Panc1 (cell line): Measurements from ENCODE around the gene KCNJ5. TPM values are rescaled to one million over a fixed set of nuclear protein-coding genes. Genes with fewer than 3 reads are reported as not detected.

Source experiments
- ATAC-seq: fragments of 200-7000 bp; cut with Tn5 transposase; 2 replicates; pipeline ENCODE4 v1.9.1; 2020; ENCODE audit warnings: mild to moderate bottlenecking, moderate library complexity
- BruUV-seq: library from RNA; stranded (reverse); fragments of 400-500 nt; replicated peaks from 2 replicates; lab custom pipeline; 2021; lab: Mats Ljungman, UMichigan
- CTCF ChIA-PET: fragments of 300-600 bp; sonication (Branson Sonifier 250); formaldehyde crosslinking; loops from one replicate; lab custom pipeline; 2022; ENCODE audit warnings: antibody characterized with exemption; lab: Charles Lee
- POLR2A ChIA-PET: fragments of 300-600 bp; sonication (Branson Sonifier 250); formaldehyde crosslinking; loops from one replicate; lab custom pipeline; 2022; ENCODE audit warnings: antibody characterized with exemption; lab: Charles Lee
- DNase-seq: peaks from one replicate; pipeline ENCODE4 v3.0.0-alpha.2; 2010; ENCODE audit warnings: low read depth, low spot score
- H3K27ac ChIP-seq: 2 replicates; pipeline ENCODE4 v1.5.1; 2011; ENCODE audit warnings: mild to moderate bottlenecking, low read length, inconsistent platforms
- H3K27me3 ChIP-seq: fragments of 200-500 bp; sonication (Bioruptor generic); 2 replicates; pipeline ENCODE4 v1.6.0; 2014; ENCODE audit warnings: low read length, inconsistent platforms; ENCODE audit not compliant: control insufficient read depth, insufficient read depth
- H3K36me3 ChIP-seq: fragments of 200-500 bp; sonication (Bioruptor generic); 2 replicates; pipeline ENCODE4 v1.5.1; 2014; ENCODE audit warnings: inconsistent platforms, mild to moderate bottlenecking, low read length, moderate library complexity; ENCODE audit not compliant: control insufficient read depth, insufficient read depth
- H3K4me1 ChIP-seq: 2 replicates; pipeline ENCODE4 v1.5.1; 2011; ENCODE audit warnings: inconsistent platforms, mild to moderate bottlenecking, low read length, moderate library complexity; ENCODE audit not compliant: control insufficient read depth, insufficient read depth
- H3K4me3 ChIP-seq, 2 experiments: 2 replicates each; pipeline ENCODE4 v1.5.1; 2011 to 2012; ENCODE audit warnings: low read depth in 2 of 2, low read length in 2 of 2, mild to moderate bottlenecking in 2 of 2, inconsistent platforms in 1 of 2, moderate library complexity in 1 of 2
- H3K9me3 ChIP-seq: fragments of 200-500 bp; sonication (Bioruptor generic); 2 replicates; pipeline ENCODE4 v1.5.1; 2014; ENCODE audit warnings: low read depth, mild to moderate bottlenecking, inconsistent platforms, low read length, moderate library complexity; ENCODE audit not compliant: control insufficient read depth, insufficient read depth
- CTCF ChIP-seq: fragments of 450-650 bp; IDR thresholded peaks from 2 replicates; pipeline ENCODE4 v1.5.1; 2017; ENCODE audit warnings: mild to moderate bottlenecking
- POLR2AphosphoS5 ChIP-seq: IDR thresholded peaks from 2 replicates; pipeline ENCODE4 v1.6.1; 2012; ENCODE audit warnings: mild to moderate bottlenecking, low read depth, low read length, moderate library complexity
- SIN3A ChIP-seq: IDR thresholded peaks from 2 replicates; pipeline ENCODE4 v1.6.1; 2012; ENCODE audit warnings: low read depth, mild to moderate bottlenecking, low read length, moderate library complexity, borderline replicate concordance; ENCODE audit not compliant: insufficient read depth
- TCF7L2 ChIP-seq: IDR thresholded peaks from 2 replicates; pipeline ENCODE4 v1.6.1; 2011; ENCODE audit warnings: mild to moderate bottlenecking, low read depth, low read length, inconsistent platforms
- in situ Hi-C: cut with HindIII; loops from 2 replicates; pipeline ENCODE4 v1.10.0; 2016; ENCODE audit warnings: low sequenced_read_pairs, low pct_unique_long_range_greater_than_20kb
- intact Hi-C: fragments of 100-400 bp; cut with micrococcal nuclease; formaldehyde crosslinking; loops from one replicate; pipeline ENCODE4 v1.10.0; 2022; ENCODE audit not compliant: unreplicated experiment
- total RNA-seq: library from RNA; stranded (reverse); gene quantifications from one replicate; pipeline ENCODE4 v1.2.1, GENCODE V29; 2021; ENCODE audit not compliant: unreplicated experiment
- TF ChIP-seq, protein P1 (sequence below), 2 experiments: IDR thresholded peaks; 2 replicates each; pipeline ENCODE4 v1.6.1; 2011 to 2012; ENCODE audit warnings: low read depth in 2 of 2, control low read depth in 1 of 2, low read length in 1 of 2, mild to moderate bottlenecking in 1 of 2, moderate library complexity in 1 of 2; ENCODE audit not compliant: insufficient read depth in 1 of 2

Gene KCNJ5
- total RNA-seq, 1 experiment from 2014 or later: 0.28 TPM

GRCh38 chr11:128886406-128887124, 4.6 kb upstream of the KCNJ5 start:
- ChIA-PET CTCF (interaction anchor here (0.6 to 3.8 kb wide), 5 partner anchors 18 to 1070 kb away, joined by 3 to 53 read pairs (median 3); no protein-coding TSS in a partner anchor), POLR2A (no interaction called here)
- intact Hi-C loops: loop anchor here (10.0 kb wide), 2 partner anchors 228 to 868 kb away; no protein-coding TSS in a partner anchor
- H3K27me3 ChIP-seq: peaks cover 24% of the 10 kb centered on the region
- H3K27ac ChIP-seq: no peak overlapping the region
- BruUV-seq: no TSS peak
- ATAC-seq (peak; percentile 40; the same call in 1 of the 2 replicates), DNase-seq (no peak)
- no peak overlapping the region for H3K4me3 ChIP-seq
- H3K4me1 ChIP-seq: no peaks in the 10 kb centered on the region
- in situ Hi-C loops: no loop called here
- H3K9me3 ChIP-seq: no peaks in the 10 kb centered on the region
- H3K36me3 ChIP-seq: no peaks in the 10 kb centered on the region
- TF ChIP-seq TCF7L2: no peak
- peak; percentile 70 for TF ChIP-seq CTCF
- TF ChIP-seq, protein P1, sequence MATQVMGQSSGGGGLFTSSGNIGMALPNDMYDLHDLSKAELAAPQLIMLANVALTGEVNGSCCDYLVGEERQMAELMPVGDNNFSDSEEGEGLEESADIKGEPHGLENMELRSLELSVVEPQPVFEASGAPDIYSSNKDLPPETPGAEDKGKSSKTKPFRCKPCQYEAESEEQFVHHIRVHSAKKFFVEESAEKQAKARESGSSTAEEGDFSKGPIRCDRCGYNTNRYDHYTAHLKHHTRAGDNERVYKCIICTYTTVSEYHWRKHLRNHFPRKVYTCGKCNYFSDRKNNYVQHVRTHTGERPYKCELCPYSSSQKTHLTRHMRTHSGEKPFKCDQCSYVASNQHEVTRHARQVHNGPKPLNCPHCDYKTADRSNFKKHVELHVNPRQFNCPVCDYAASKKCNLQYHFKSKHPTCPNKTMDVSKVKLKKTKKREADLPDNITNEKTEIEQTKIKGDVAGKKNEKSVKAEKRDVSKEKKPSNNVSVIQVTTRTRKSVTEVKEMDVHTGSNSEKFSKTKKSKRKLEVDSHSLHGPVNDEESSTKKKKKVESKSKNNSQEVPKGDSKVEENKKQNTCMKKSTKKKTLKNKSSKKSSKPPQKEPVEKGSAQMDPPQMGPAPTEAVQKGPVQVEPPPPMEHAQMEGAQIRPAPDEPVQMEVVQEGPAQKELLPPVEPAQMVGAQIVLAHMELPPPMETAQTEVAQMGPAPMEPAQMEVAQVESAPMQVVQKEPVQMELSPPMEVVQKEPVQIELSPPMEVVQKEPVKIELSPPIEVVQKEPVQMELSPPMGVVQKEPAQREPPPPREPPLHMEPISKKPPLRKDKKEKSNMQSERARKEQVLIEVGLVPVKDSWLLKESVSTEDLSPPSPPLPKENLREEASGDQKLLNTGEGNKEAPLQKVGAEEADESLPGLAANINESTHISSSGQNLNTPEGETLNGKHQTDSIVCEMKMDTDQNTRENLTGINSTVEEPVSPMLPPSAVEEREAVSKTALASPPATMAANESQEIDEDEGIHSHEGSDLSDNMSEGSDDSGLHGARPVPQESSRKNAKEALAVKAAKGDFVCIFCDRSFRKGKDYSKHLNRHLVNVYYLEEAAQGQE (IDR thresholded peaks at IDR 0.05; ENCODE audit: insufficient read depth in 1 of 2, low read depth in 2 of 2, low read length in 1 of 2): no peak

- POLR2A ChIA-PET: no interaction called here
- Histone ChIP-seq H3K36me3 (no peaks in the 10 kb centered on the region), H3K27me3 (peaks cover 16% of the 10 kb centered on the region), H3K9me3 (no peaks in the 10 kb centered on the region), H3K4me3 (no peak overlapping the region), H3K4me1 (no peaks in the 10 kb centered on the region), H3K27ac (no peak overlapping the region)
- intact Hi-C loops (loop anchor here (10.0 kb wide), 2 partner anchors 226 to 866 kb away; no protein-coding TSS in a partner anchor), in situ Hi-C loops (no loop called here)
- CTCF ChIA-PET: interaction anchor here (0.7 to 1.1 kb wide), 6 partner anchors 18 to 487 kb away, joined by 3 to 7 read pairs (median 5); no protein-coding TSS in a partner anchor
- ATAC-seq: no peak
- TF ChIP-seq POLR2AphosphoS5 (no peak), SIN3A (no peak), TCF7L2 (no peak), CTCF (no peak)
- TF ChIP-seq, protein P1 (IDR thresholded peaks at IDR 0.05; ENCODE audit: insufficient read depth in 1 of 2, low read depth in 2 of 2, low read length in 1 of 2): no peak
- no TSS peak for BruUV-seq
- no peak for DNase-seq
Observed at GRCh38 chr11:128888034-128888985, 2.8 kb upstream of the KCNJ5 start.
